Transverse colon (tissue), 4 donors: ENCODE data around the gene EPN2.

Source experiments
- CTCF ChIP-seq, 5 experiments: fragments of 200-600 bp in 3 of 5; fragments of 450-650 bp in 2 of 5; sonication (generic) in 3 of 5; IDR thresholded peaks; 1 replicate in 2 of 5; 2 replicates in 3 of 5; pipeline ENCODE4 v1.5.1; 2016 to 2017; ENCODE audit warnings: antibody characterized with exemption in 5 of 5, inconsistent platforms in 3 of 5, mild to moderate bottlenecking in 2 of 5, moderate library complexity in 1 of 5
- POLR2AphosphoS5 ChIP-seq, 3 donors: sonication (generic); formaldehyde crosslinking; IDR thresholded peaks; one replicate each; pipeline ENCODE4 v1.6.1; 2016; ENCODE audit warnings: antibody characterized with exemption in 3 of 3

DNA sequence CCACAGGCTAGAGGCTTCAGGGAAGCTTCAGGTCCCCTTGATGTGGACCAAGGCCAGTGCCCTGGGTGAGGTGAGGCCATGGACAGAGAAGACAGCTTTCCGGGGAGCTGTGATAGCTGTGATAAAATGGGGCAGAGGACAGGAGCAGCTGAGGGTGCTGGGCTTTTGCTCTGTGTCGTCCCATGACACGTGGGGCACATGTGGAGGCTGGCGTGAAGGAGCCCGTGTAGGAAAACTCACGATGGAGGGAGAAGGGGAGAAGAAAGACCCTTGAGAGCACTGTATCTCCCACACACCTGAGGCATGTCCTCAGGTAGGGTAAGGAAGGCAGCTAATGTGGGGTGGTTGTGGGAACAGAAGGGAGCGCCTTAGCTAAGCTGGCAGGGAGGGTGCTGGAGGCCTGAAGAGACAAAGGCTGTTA is 104.1 kb downstream of the EPN2 start:
- TF ChIP-seq CTCF (IDR thresholded peaks at IDR 0.05) (no peak), POLR2AphosphoS5 (IDR thresholded peaks at IDR 0.05) (no peak)
